CD14-positive monocyte (primary cell): ENCODE data around the gene PLXNA2. TPM values are rescaled to one million over a fixed set of nuclear protein-coding genes. Genes with fewer than 3 reads are reported as not detected.

ENCODE experiments used
- DNase-seq, 3 donors: peaks; one replicate each; pipeline ENCODE4 v3.0.0-alpha.2; 2011 to 2022
- H2AFZ ChIP-seq: 2 replicates; pipeline ENCODE4 v1.6.0; 2012; ENCODE audit warnings: mild to moderate bottlenecking, low read depth, low read length, inconsistent platforms; ENCODE audit not compliant: insufficient read depth, poor library complexity, severe bottlenecking
- H3K27ac ChIP-seq, 2 donors: 1 replicate in 1 of 2; 2 replicates in 1 of 2; pipeline ENCODE4 v1.5.1; 2012 to 2013; ENCODE audit warnings: low read length in 2 of 2, control low read depth in 1 of 2, inconsistent platforms in 1 of 2, low read depth in 1 of 2, mild to moderate bottlenecking in 1 of 2
- H3K27me3 ChIP-seq, 2 donors: one replicate each; pipeline versions ENCODE4 v1.6.0 to v1.6.1; 2011 to 2013; ENCODE audit warnings: low read length in 2 of 2; ENCODE audit not compliant: control insufficient read depth in 2 of 2, insufficient read depth in 2 of 2
- H3K36me3 ChIP-seq, 2 donors: replicated peaks in 1 of 2; 1 replicate in 1 of 2; 2 replicates in 1 of 2; pipeline versions ENCODE4 v1.5.1 to v1.6.1; 2012 to 2013; ENCODE audit warnings: low read length in 2 of 2, control low read depth in 1 of 2, inconsistent platforms in 1 of 2, mild to moderate bottlenecking in 1 of 2; ENCODE audit not compliant: insufficient read depth in 2 of 2, control insufficient read depth in 1 of 2
- H3K4me1 ChIP-seq, 2 donors: 1 replicate in 1 of 2; 2 replicates in 1 of 2; pipeline versions ENCODE4 v1.5.1 to v1.6.1; 2012 to 2013; ENCODE audit warnings: low read length in 2 of 2, control low read depth in 1 of 2, inconsistent platforms in 1 of 2, mild to moderate bottlenecking in 1 of 2, moderate library complexity in 1 of 2; ENCODE audit not compliant: insufficient read depth in 2 of 2, control insufficient read depth in 1 of 2
- H3K4me2 ChIP-seq: replicated peaks from 2 replicates; pipeline ENCODE3; 2012; ENCODE audit warnings: low read length, moderate library complexity, mild to moderate bottlenecking; ENCODE audit not compliant: poor library complexity, severe bottlenecking; ENCODE audit errors: extremely low read depth
- H3K4me3 ChIP-seq, 3 experiments: fragments of 200-600 bp in 1 of 3; sonication (generic) in 1 of 3; replicated peaks in 1 of 3; 1 replicate in 2 of 3; 2 replicates in 1 of 3; pipeline ENCODE4 v1.5.1; 2011 to 2013; ENCODE audit warnings: low read length in 3 of 3, mild to moderate bottlenecking in 3 of 3, control low read depth in 2 of 3, low read depth in 2 of 3, inconsistent platforms in 1 of 3, moderate library complexity in 1 of 3
- H3K79me2 ChIP-seq: 2 replicates; pipeline ENCODE4 v1.6.0; 2012; ENCODE audit warnings: mild to moderate bottlenecking, control low read depth, inconsistent platforms, low read length, moderate library complexity; ENCODE audit not compliant: insufficient read depth
- H3K9ac ChIP-seq: 2 replicates; pipeline ENCODE4 v1.6.0; 2017; ENCODE audit warnings: low read length, mild to moderate bottlenecking; ENCODE audit not compliant: insufficient read depth, poor library complexity, severe bottlenecking
- H3K9me3 ChIP-seq, 2 donors: replicated peaks in 1 of 2; 1 replicate in 1 of 2; 2 replicates in 1 of 2; pipeline versions ENCODE4 v1.5.1 to v1.6.1; 2012 to 2013; ENCODE audit warnings: low read length in 2 of 2, control low read depth in 1 of 2; ENCODE audit not compliant: control insufficient read depth in 1 of 2, insufficient read depth in 1 of 2
- H4K20me1 ChIP-seq: 2 replicates; pipeline ENCODE4 v1.6.0; 2012; ENCODE audit warnings: mild to moderate bottlenecking, low read length, control low read depth, moderate library complexity; ENCODE audit not compliant: insufficient read depth
- H3K27ac Mint-ChIP-seq, 7 donors: one replicate each; pipeline ENCODE4 v1.8.0; 2020; ENCODE audit warnings: mild to moderate bottlenecking in 7 of 7, mixed read lengths in 7 of 7, moderate library complexity in 6 of 7, inconsistent platforms in 2 of 7
- H3K27me3 Mint-ChIP-seq, 3 donors: one replicate each; pipeline ENCODE4 v1.8.0; 2021 to 2022; ENCODE audit warnings: low read depth in 3 of 3, mild to moderate bottlenecking in 3 of 3, mixed read lengths in 3 of 3, moderate library complexity in 3 of 3, inconsistent platforms in 1 of 3
- H3K36me3 Mint-ChIP-seq, 2 donors: one replicate each; pipeline ENCODE4 v1.8.0; 2020; ENCODE audit warnings: mixed read lengths in 2 of 2, inconsistent platforms in 1 of 2, mild to moderate bottlenecking in 1 of 2
- H3K4me1 Mint-ChIP-seq: one replicate; pipeline ENCODE4 v1.8.0; 2020; ENCODE audit warnings: mild to moderate bottlenecking, mixed read lengths
- H3K4me3 Mint-ChIP-seq, 2 donors: one replicate each; pipeline ENCODE4 v1.8.0; 2020; ENCODE audit warnings: mild to moderate bottlenecking in 2 of 2, mixed read lengths in 2 of 2, moderate library complexity in 1 of 2
- H3K9me3 Mint-ChIP-seq, 7 donors: one replicate each; pipeline ENCODE4 v1.8.0; 2020 to 2022; ENCODE audit warnings: mixed read lengths in 7 of 7, mild to moderate bottlenecking in 6 of 7, moderate library complexity in 6 of 7, inconsistent platforms in 2 of 7
- CTCF ChIP-seq: fragments of 200-600 bp; IDR thresholded peaks from one replicate; pipeline ENCODE4 v1.8.0; 2022; ENCODE audit warnings: antibody characterized with exemption, mild to moderate bottlenecking
- WGBS: methylation state at CpG from one replicate; pipeline ENCODE4 v1.1.5; 2013; ENCODE audit warnings: missing lambda C conversion rate; ENCODE audit not compliant: insufficient coverage; 5-methylcytosine and 5-hydroxymethylcytosine counted together
- intact Hi-C, 2 donors: fragments of 100-400 bp; cut with micrococcal nuclease; formaldehyde crosslinking; loops; one replicate each; pipeline versions ENCODE4 v1.15.0 to v1.15.1; 2023
- polyA plus RNA-seq, 3 donors: library from polyadenylated mRNA; depleted of rRNA in 1 of 3; unstranded in 2 of 3; stranded (reverse) in 1 of 3; fragments of 300-500 nt in 2 of 3; fragments of >200 nt in 1 of 3; fragmentation: Illumina TruSeq in 2 of 3; gene quantifications; 1 replicate in 2 of 3; 2 replicates in 1 of 3; pipeline ENCODE4 v1.2.3, GENCODE V29; 2012 to 2021

PLXNA2 gene
- polyA plus RNA-seq, 3 donors, result 0.75 to 2.1 (median 1.1) TPM

DNA sequence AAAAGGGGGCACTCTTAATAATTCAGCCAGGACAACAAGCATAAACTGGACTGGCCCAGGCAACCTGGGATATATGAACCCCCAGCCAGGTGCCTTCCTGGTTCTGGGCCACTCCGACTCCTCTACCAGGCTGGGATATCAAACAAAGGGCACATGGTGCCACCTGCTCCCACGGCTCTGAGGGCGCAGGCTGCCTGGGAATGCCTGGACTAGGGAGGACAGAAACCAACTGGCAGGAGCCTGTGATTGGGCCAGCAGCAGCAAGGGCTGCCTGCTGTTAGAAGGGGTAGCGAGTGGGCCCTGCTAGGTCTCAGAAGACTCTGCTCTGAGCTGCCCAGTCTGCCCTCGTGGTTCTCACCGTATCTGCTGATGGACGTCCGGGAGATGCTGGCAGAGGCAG lies 210.0 kb downstream of the PLXNA2 start:
- Histone ChIP-seq H3K4me1 (no peaks in the 10 kb centered on the region), H3K79me2 (no peaks in the 10 kb centered on the region), H3K4me2 (no peak overlapping the region), H3K36me3 (no peaks in the 10 kb centered on the region), H2AFZ (no peak overlapping the region), H4K20me1 (no peaks in the 10 kb centered on the region), H3K9me3 (no peaks in the 10 kb centered on the region), H3K4me3 (no peak overlapping the region), H3K27me3 (no peaks in the 10 kb centered on the region), H3K9ac (no peak overlapping the region), H3K27ac (no peak overlapping the region)
- no peak for DNase-seq
- 89% methylated on average over 8 of the region's 8 CpGs for WGBS
- intact Hi-C loops, result no loop called here
- Mint-ChIP-seq H3K27me3 (peaks cover 0 to 4% (median 2%) of the 10 kb centered on the region in 3 donors), H3K4me1 (no peaks in the 10 kb centered on the region), H3K4me3 (no peak overlapping the region), H3K9me3 (no peaks in the 10 kb centered on the region), H3K27ac (no peak overlapping the region), H3K36me3 (no peaks in the 10 kb centered on the region)
- TF ChIP-seq CTCF, result no peak

- intact Hi-C loops, result no loop called here
- Mint-ChIP-seq H3K27me3 (peaks cover 0 to 4% (median 0%) of the 10 kb centered on the region in 3 donors), H3K36me3 (no peaks in the 10 kb centered on the region), H3K4me1 (no peaks in the 10 kb centered on the region), H3K27ac (no peak overlapping the region), H3K4me3 (no peak overlapping the region), H3K9me3 (no peaks in the 10 kb centered on the region)
- no peak for TF ChIP-seq CTCF
- H3K79me2 ChIP-seq, result no peaks in the 10 kb centered on the region
- H3K4me2 ChIP-seq, result no peak overlapping the region
- no peak overlapping the region for H3K27ac ChIP-seq
- no CpG with 5 or more reads among the region's 10 CpGs for WGBS
- no peaks in the 10 kb centered on the region for H3K36me3 ChIP-seq
- H3K9me3 ChIP-seq, result no peaks in the 10 kb centered on the region
- no peak overlapping the region for H3K4me3 ChIP-seq
- no peaks in the 10 kb centered on the region for H3K4me1 ChIP-seq
- DNase-seq, result no peak
- no peak overlapping the region for H3K9ac ChIP-seq
- no peaks in the 10 kb centered on the region for H4K20me1 ChIP-seq
- no peaks in the 10 kb centered on the region for H3K27me3 ChIP-seq
- H2AFZ ChIP-seq, result no peak overlapping the region
Measured at GRCh38 chr1:208033236-208033635, 210.9 kb downstream of the PLXNA2 start.
